ENCODE results near the gene RGS12. TPM values are rescaled to one million over a fixed set of nuclear protein-coding genes. Genes with fewer than 3 reads are reported as not detected.

The RGS12 gene
- total RNA-seq, 2 donors from 2014 or later, result 45.2 to 48.6 TPM

- Mint-ChIP-seq H3K4me3 (no peak overlapping the region), H3K27ac (no peak overlapping the region), H3K27me3 (ENCODE audit: insufficient read depth) (no peaks in the 10 kb centered on the region), H3K36me3 (ENCODE audit: low read depth) (peaks cover 24% of the 10 kb centered on the region), H3K9me3 (no peaks in the 10 kb centered on the region), H3K4me1 (peaks cover 2% of the 10 kb centered on the region)
- Histone ChIP-seq H3K27me3 (ENCODE audit: control insufficient read depth, insufficient read depth, low read length, poor library complexity, severe bottlenecking) (no peaks in the 10 kb centered on the region), H3K9ac (ENCODE audit: extremely low read depth, low read length, poor library complexity, severe bottlenecking) (no peak overlapping the region), H3K9me3 (ENCODE audit: control insufficient read depth, low read length) (no peaks in the 10 kb centered on the region), H3K27ac (ENCODE audit: low read depth, low read length) (no peak overlapping the region), H3K4me3 (ENCODE audit: low read length) (no peak overlapping the region), H3K36me3 (ENCODE audit: control insufficient read depth, insufficient read depth, low read length) (peaks cover 19% of the 10 kb centered on the region), H3K4me1 (ENCODE audit: control insufficient read depth, insufficient read depth, low read length) (no peaks in the 10 kb centered on the region)
- no peak for DNase-seq
- 83 to 90% methylated on average over 1 of the region's 1 CpG for WGBS, 2 experiments (ENCODE audit: insufficient coverage in 1 of 2, insufficient read length in 1 of 2)
- TF ChIP-seq CTCF (conservative IDR thresholded peaks at IDR 0.05), result no peak
Observed at GRCh38 chr4:3244002-3244401, 48.8 kb upstream of the RGS12 start.

GRCh38 chr4:3244747-3245146, 48.1 kb upstream of the RGS12 start:
- H3K4me1 Mint-ChIP-seq, result peaks cover under 1% of the 10 kb centered on the region

GRCh38 chr4:3245676-3246075, 47.1 kb upstream of the RGS12 start:
- H3K27me3 Mint-ChIP-seq (ENCODE audit: insufficient read depth), result no peaks in the 10 kb centered on the region
- H3K4me1 ChIP-seq (ENCODE audit: control insufficient read depth, insufficient read depth, low read length), result no peaks in the 10 kb centered on the region
- TF ChIP-seq CTCF (conservative IDR thresholded peaks at IDR 0.05), result no peak
- H3K36me3 Mint-ChIP-seq (ENCODE audit: low read depth), result peaks cover 19% of the 10 kb centered on the region
- H3K27ac ChIP-seq (ENCODE audit: low read depth, low read length), result no peak overlapping the region
- no peak overlapping the region for H3K4me3 Mint-ChIP-seq
- H3K27me3 ChIP-seq (ENCODE audit: control insufficient read depth, insufficient read depth, low read length, poor library complexity, severe bottlenecking), result no peaks in the 10 kb centered on the region
- no peaks in the 10 kb centered on the region for H3K9me3 Mint-ChIP-seq
- H3K4me1 Mint-ChIP-seq, result peaks cover 4% of the 10 kb centered on the region
- H3K36me3 ChIP-seq (ENCODE audit: control insufficient read depth, insufficient read depth, low read length), result peaks cover 9% of the 10 kb centered on the region
- WGBS, 2 experiments (ENCODE audit: insufficient coverage in 1 of 2, insufficient read length in 1 of 2), result 95 to 100% methylated on average over 3 to 6 of the region's 6 CpGs
- H3K27ac Mint-ChIP-seq, result no peak overlapping the region
- no peak for DNase-seq
- no peak overlapping the region for H3K4me3 ChIP-seq (ENCODE audit: low read length)
- H3K9ac ChIP-seq (ENCODE audit: extremely low read depth, low read length, poor library complexity, severe bottlenecking), result no peak overlapping the region
- H3K9me3 ChIP-seq (ENCODE audit: control insufficient read depth, low read length), result no peaks in the 10 kb centered on the region

More at GRCh38 chr4:3244747-3245146, 48.1 kb upstream of the RGS12 start:
- Histone ChIP-seq H3K36me3 (ENCODE audit: control insufficient read depth, insufficient read depth, low read length) (peaks cover 16% of the 10 kb centered on the region), H3K9me3 (ENCODE audit: control insufficient read depth, low read length) (no peaks in the 10 kb centered on the region), H3K4me1 (ENCODE audit: control insufficient read depth, insufficient read depth, low read length) (no peaks in the 10 kb centered on the region), H3K27me3 (ENCODE audit: control insufficient read depth, insufficient read depth, low read length, poor library complexity, severe bottlenecking) (no peaks in the 10 kb centered on the region), H3K9ac (ENCODE audit: extremely low read depth, low read length, poor library complexity, severe bottlenecking) (no peak overlapping the region), H3K4me3 (ENCODE audit: low read length) (no peak overlapping the region), H3K27ac (ENCODE audit: low read depth, low read length) (no peak overlapping the region)
- H3K27ac Mint-ChIP-seq, result no peak overlapping the region
- no peaks in the 10 kb centered on the region for H3K27me3 Mint-ChIP-seq (ENCODE audit: insufficient read depth)
- no peak overlapping the region for H3K4me3 Mint-ChIP-seq
- no peak for DNase-seq
- no peaks in the 10 kb centered on the region for H3K9me3 Mint-ChIP-seq
- no peak for TF ChIP-seq CTCF (conservative IDR thresholded peaks at IDR 0.05)
- WGBS, 2 experiments (ENCODE audit: insufficient coverage in 1 of 2, insufficient read length in 1 of 2), result 80 to 93% methylated on average over 1 to 9 of the region's 9 CpGs
- H3K36me3 Mint-ChIP-seq (ENCODE audit: low read depth), result peaks cover 22% of the 10 kb centered on the region

All from endodermal cell (in vitro differentiated cells).